Mesendoderm (in vitro differentiated cells): Measurements from ENCODE around the gene RALGAPB.
A peak's percentile ranks its signal among the peaks of the same experiment; 100 is the strongest.
"Not testable (repeated sequence)": the region's sequence is repeated elsewhere in the genome, so short reads cannot be mapped to it uniquely, and the experiment has no call there.

Experiments
- DNase-seq: peaks from one replicate; pipeline ENCODE4 v3.0.0; 2013
- H2AK5ac ChIP-seq: 2 replicates; pipeline ENCODE4 v1.6.1; 2013; ENCODE audit warnings: low read length, inconsistent platforms
- H2BK120ac ChIP-seq: 2 replicates; pipeline ENCODE4 v1.6.1; 2013; ENCODE audit warnings: low read depth, mild to moderate bottlenecking, low read length, moderate library complexity, mixed read lengths
- H2BK15ac ChIP-seq: replicated peaks from 2 replicates; pipeline ENCODE4 v1.6.1; 2013; ENCODE audit warnings: low read depth, mild to moderate bottlenecking, moderate library complexity
- H2BK5ac ChIP-seq: 2 replicates; pipeline ENCODE4 v1.6.1; 2013; ENCODE audit warnings: low read length, inconsistent platforms
- H3K18ac ChIP-seq: 2 replicates; pipeline ENCODE4 v1.6.1; 2013; ENCODE audit warnings: mild to moderate bottlenecking, low read length, mixed read lengths
- H3K23ac ChIP-seq: one replicate; pipeline ENCODE4 v1.6.1; 2013; ENCODE audit warnings: low read length
- H3K27ac ChIP-seq: 2 replicates; pipeline ENCODE4 v1.5.1; 2013; ENCODE audit warnings: low read depth, mild to moderate bottlenecking, inconsistent platforms, low read length, moderate library complexity
- H3K27me3 ChIP-seq: 2 replicates; pipeline ENCODE4 v1.6.1; 2013; ENCODE audit warnings: low read length, control low read depth, mild to moderate bottlenecking, inconsistent platforms; ENCODE audit not compliant: insufficient read depth, poor library complexity
- H3K36me3 ChIP-seq: 2 replicates; pipeline ENCODE4 v1.6.1; 2013; ENCODE audit warnings: low read length, inconsistent platforms; ENCODE audit not compliant: control insufficient read depth, insufficient read depth
- H3K4ac ChIP-seq: one replicate; pipeline ENCODE4 v1.6.1; 2013; ENCODE audit warnings: low read depth, mild to moderate bottlenecking, low read length, moderate library complexity
- H3K4me1 ChIP-seq: 2 replicates; pipeline ENCODE4 v1.6.1; 2013; ENCODE audit warnings: low read depth, low read length, inconsistent platforms; ENCODE audit not compliant: control insufficient read depth
- H3K4me2 ChIP-seq: 2 replicates; pipeline ENCODE4 v1.6.1; 2013; ENCODE audit warnings: low read length
- H3K4me3 ChIP-seq: 2 replicates; pipeline ENCODE4 v1.5.1; 2013; ENCODE audit warnings: mild to moderate bottlenecking, low read length
- H3K56ac ChIP-seq: one replicate; pipeline ENCODE4 v1.6.1; 2013; ENCODE audit warnings: low read length
- H3K79me1 ChIP-seq: 2 replicates; pipeline ENCODE4 v1.6.1; 2013; ENCODE audit warnings: low read length, inconsistent platforms
- H3K79me2 ChIP-seq: 2 replicates; pipeline ENCODE4 v1.6.1; 2013; ENCODE audit warnings: mild to moderate bottlenecking, low read length; ENCODE audit not compliant: control insufficient read depth, insufficient read depth
- H3K9ac ChIP-seq: 2 replicates; pipeline ENCODE4 v1.6.1; 2013; ENCODE audit warnings: low read length, inconsistent platforms
- H4K5ac ChIP-seq: one replicate; pipeline ENCODE4 v1.6.1; 2013; ENCODE audit warnings: low read length
- H4K8ac ChIP-seq: one replicate; pipeline ENCODE4 v1.6.1; 2013; ENCODE audit warnings: low read depth, mild to moderate bottlenecking, control low read depth, low read length, moderate library complexity
- WGBS: extraction: QIAGEN DNeasy Blood & Tissue Kit; methylation state at CpG from one replicate; pipeline ENCODE4 v1.1.7; 2013; ENCODE audit warnings: low lambda C conversion rate, missing lambda C conversion rate; ENCODE audit not compliant: insufficient coverage; ENCODE audit errors: extremely low coverage; 5-methylcytosine and 5-hydroxymethylcytosine counted together

RALGAPB gene

GRCh38 chr20:38428800-38429199 lies 43.8 kb upstream of the RALGAPB start:
- WGBS, result no CpG with 5 or more reads among the region's 3 CpGs
- Histone ChIP-seq H3K27ac (no peak overlapping the region), H3K79me2 (peaks cover 77% of the 10 kb centered on the region), H3K4me2 (no peak overlapping the region), H2BK120ac (no peak overlapping the region), H2AK5ac (no peak overlapping the region), H2BK5ac (no peak overlapping the region), H3K4ac (no peak overlapping the region), H3K23ac (no peak overlapping the region), H3K36me3 (peaks cover 68% of the 10 kb centered on the region), H4K8ac (no peak overlapping the region), H3K4me1 (peaks cover 7% of the 10 kb centered on the region), H3K9ac (no peak overlapping the region), H3K79me1 (peaks cover 58% of the 10 kb centered on the region), H3K18ac (no peak overlapping the region), H3K56ac (no peak overlapping the region), H3K4me3 (no peak overlapping the region), H3K27me3 (no peaks in the 10 kb centered on the region), H2BK15ac (no peak overlapping the region), H4K5ac (no peak overlapping the region)
- DNase-seq, result no peak

- Histone ChIP-seq H2AK5ac (no peak overlapping the region), H2BK15ac (no peak overlapping the region), H3K36me3 (peaks cover 67% of the 10 kb centered on the region), H4K8ac (no peak overlapping the region), H3K4me3 (no peak overlapping the region), H3K4me1 (peaks cover 7% of the 10 kb centered on the region), H3K23ac (no peak overlapping the region), H4K5ac (no peak overlapping the region), H2BK120ac (no peak overlapping the region), H3K27ac (no peak overlapping the region), H2BK5ac (no peak overlapping the region), H3K4ac (no peak overlapping the region), H3K4me2 (no peak overlapping the region), H3K79me2 (peaks cover 80% of the 10 kb centered on the region), H3K9ac (no peak overlapping the region), H3K56ac (peak overlapping the region; percentile 3), H3K79me1 (peaks cover 58% of the 10 kb centered on the region), H3K27me3 (no peaks in the 10 kb centered on the region), H3K18ac (no peak overlapping the region)
- DNase-seq, result no peak
- WGBS, result no CpG with 5 or more reads among the region's 3 CpGs
Measured at GRCh38 chr20:38429301-38429700, 43.3 kb upstream of the RALGAPB start.

GRCh38 chr20:38430679-38431325 lies 41.8 kb upstream of the RALGAPB start:
- Histone ChIP-seq H2AK5ac (no peak overlapping the region), H2BK15ac (no peak overlapping the region), H3K56ac (no peak overlapping the region), H3K79me1 (peaks cover 51% of the 10 kb centered on the region), H2BK120ac (no peak overlapping the region), H3K27me3 (no peaks in the 10 kb centered on the region), H3K79me2 (peaks cover 85% of the 10 kb centered on the region), H3K4me1 (peaks cover 7% of the 10 kb centered on the region), H3K18ac (no peak overlapping the region), H3K4ac (no peak overlapping the region), H2BK5ac (no peak overlapping the region), H4K5ac (no peak overlapping the region), H3K9ac (no peak overlapping the region), H3K4me3 (no peak overlapping the region), H3K4me2 (no peak overlapping the region), H3K36me3 (peaks cover 53% of the 10 kb centered on the region), H3K27ac (no peak overlapping the region), H3K23ac (no peak overlapping the region), H4K8ac (no peak overlapping the region)
- DNase-seq, result no peak
- WGBS, result no CpG with 5 or more reads among the region's 8 CpGs

GRCh38 chr20:38432292-38432691 lies 40.4 kb upstream of the RALGAPB start:
- H3K79me2 ChIP-seq, result peaks cover 73% of the 10 kb centered on the region
- peak overlapping the region; percentile 22 for H3K4me2 ChIP-seq
- H2BK5ac ChIP-seq, result no peak overlapping the region
- no peak overlapping the region for H2BK120ac ChIP-seq
- no peak overlapping the region for H3K27ac ChIP-seq
- H4K8ac ChIP-seq, result no peak overlapping the region
- no peak overlapping the region for H2AK5ac ChIP-seq
- WGBS, result no CpG with 5 or more reads among the region's 6 CpGs
- H3K23ac ChIP-seq, result peak overlapping the region; percentile 50
- no peak overlapping the region for H4K5ac ChIP-seq
- peak overlapping the region; percentile 41 for H3K9ac ChIP-seq
- H3K18ac ChIP-seq, result no peak overlapping the region
- H3K4ac ChIP-seq, result no peak overlapping the region
- no peak overlapping the region for H3K4me3 ChIP-seq
- H3K27me3 ChIP-seq, result no peaks in the 10 kb centered on the region
- peaks cover 39% of the 10 kb centered on the region for H3K79me1 ChIP-seq
- peaks cover 41% of the 10 kb centered on the region for H3K36me3 ChIP-seq
- no peak for DNase-seq
- H3K4me1 ChIP-seq, result peaks cover 7% of the 10 kb centered on the region
- peak overlapping the region; percentile 52 for H3K56ac ChIP-seq
- H2BK15ac ChIP-seq, result no peak overlapping the region

- H3K79me2 ChIP-seq, result peaks cover 67% of the 10 kb centered on the region
- H4K8ac ChIP-seq, H3K18ac ChIP-seq, H3K4ac ChIP-seq, H3K4me1 ChIP-seq, DNase-seq, H2BK5ac ChIP-seq, H3K56ac ChIP-seq, H2BK15ac ChIP-seq, H3K4me3 ChIP-seq, H4K5ac ChIP-seq, H2BK120ac ChIP-seq, H3K23ac ChIP-seq, H2AK5ac ChIP-seq, H3K27me3 ChIP-seq, H3K27ac ChIP-seq: not testable (repeated sequence)
- peak overlapping the region; percentile 27 for H3K4me2 ChIP-seq
- WGBS, result no CpG with 5 or more reads among the region's 5 CpGs
- H3K36me3 ChIP-seq, result peaks cover 36% of the 10 kb centered on the region
- peak overlapping the region; percentile 98 for H3K9ac ChIP-seq
- H3K79me1 ChIP-seq, result peaks cover 34% of the 10 kb centered on the region
Measured at GRCh38 chr20:38432870-38433269, 39.8 kb upstream of the RALGAPB start.
